H1 (cell line): ENCODE data around the gene LRWD1.

ENCODE experiments used
- CHD2 ChIP-seq: IDR thresholded peaks from 2 replicates; pipeline ENCODE4 v1.6.1; 2012; ENCODE audit warnings: low read length, improper control_type of control experiment
- CTCF ChIP-seq, 3 experiments: IDR thresholded peaks; 1 replicate in 2 of 3; 2 replicates in 1 of 3; pipeline versions ENCODE4 v1.5.1 to v1.6.1; 2011; ENCODE audit warnings: low read length in 3 of 3, mild to moderate bottlenecking in 3 of 3, inconsistent platforms in 2 of 3, low read depth in 1 of 3, moderate library complexity in 1 of 3; ENCODE audit not compliant: insufficient read depth in 1 of 3; ENCODE audit errors: control extremely low read depth in 1 of 3
- EGR1 ChIP-seq: IDR thresholded peaks from 2 replicates; pipeline ENCODE4 v1.6.1; 2011; ENCODE audit warnings: low read depth, low read length, borderline replicate concordance
- EP300 ChIP-seq, 2 experiments: IDR thresholded peaks; 1 replicate in 1 of 2; 2 replicates in 1 of 2; pipeline ENCODE4 v1.6.1; 2011 to 2012; ENCODE audit warnings: low read depth in 2 of 2, low read length in 2 of 2, mild to moderate bottlenecking in 2 of 2, borderline replicate concordance in 1 of 2, inconsistent platforms in 1 of 2, moderate library complexity in 1 of 2
- EZH2 ChIP-seq: fragments of 200-600 bp; sonication (generic); IDR thresholded peaks from 2 replicates; pipeline ENCODE4 v1.7.1; 2012; ENCODE audit warnings: low read depth, mild to moderate bottlenecking, moderate library complexity, low read length, inconsistent platforms; ENCODE audit not compliant: severe bottlenecking
- JUN ChIP-seq: IDR thresholded peaks from 2 replicates; pipeline ENCODE4 v1.6.1; 2011; ENCODE audit warnings: low read depth, mild to moderate bottlenecking, improper control_type of control experiment, low read length
- KDM1A ChIP-seq: fragments of 200-600, 300-600 bp; sonication (generic); IDR thresholded peaks from 2 replicates; pipeline ENCODE4 v1.7.1; 2016; ENCODE audit warnings: mild to moderate bottlenecking, low read length, borderline replicate concordance
- MAX ChIP-seq: IDR thresholded peaks from 2 replicates; pipeline ENCODE4 v1.6.1; 2012; ENCODE audit warnings: inconsistent platforms
- POLR2A ChIP-seq, 2 experiments: IDR thresholded peaks; 1 replicate in 1 of 2; 2 replicates in 1 of 2; pipeline ENCODE4 v1.6.1; 2011; ENCODE audit warnings: low read depth in 2 of 2, low read length in 2 of 2, mild to moderate bottlenecking in 2 of 2; ENCODE audit errors: control extremely low read depth in 1 of 2
- RAD21 ChIP-seq, 2 experiments: IDR thresholded peaks in 1 of 2; conservative IDR thresholded peaks in 1 of 2; 2 replicates each; pipeline ENCODE4 v1.6.1; 2011; ENCODE audit warnings: low read depth in 2 of 2, low read length in 2 of 2, improper control_type of control experiment in 1 of 2, inconsistent platforms in 1 of 2, mild to moderate bottlenecking in 1 of 2, moderate library complexity in 1 of 2
- SRF ChIP-seq: IDR thresholded peaks from 2 replicates; pipeline ENCODE4 v1.6.1; 2011; ENCODE audit warnings: mild to moderate bottlenecking, low read depth, low read length, moderate library complexity
- YY1 ChIP-seq: IDR thresholded peaks from 2 replicates; pipeline ENCODE4 v1.6.1; 2011; ENCODE audit warnings: low read depth, mild to moderate bottlenecking, low read length

GRCh38 chr7:102417105-102417504 lies 47.7 kb upstream of the LRWD1 start:
- no peak for TF ChIP-seq SRF
- TF ChIP-seq CHD2 = no peak
- no peak for TF ChIP-seq CTCF (IDR thresholded peaks at IDR 0.05; ENCODE audit: control extremely low read depth in 1 of 3, insufficient read depth in 1 of 3, low read depth in 1 of 3, low read length in 3 of 3)
- TF ChIP-seq YY1 = no peak
- no peak for TF ChIP-seq EZH2
- no peak for TF ChIP-seq EP300 (IDR thresholded peaks at IDR 0.05; ENCODE audit: borderline replicate concordance in 1 of 2, low read depth in 2 of 2, low read length in 2 of 2)
- no peak for TF ChIP-seq POLR2A (IDR thresholded peaks at IDR 0.05; ENCODE audit: control extremely low read depth in 1 of 2, low read depth in 2 of 2, low read length in 2 of 2)
- no peak for TF ChIP-seq RAD21 (IDR thresholded peaks at IDR 0.05 in 1 of 2, conservative IDR thresholded peaks at IDR 0.05 in 1 of 2; ENCODE audit: low read depth in 2 of 2, low read length in 2 of 2)
- no peak for TF ChIP-seq KDM1A
- TF ChIP-seq JUN = no peak
- TF ChIP-seq EGR1 = no peak
- TF ChIP-seq MAX = no peak
